ENCODE data around the gene DCST2.

Gene DCST2

DNA sequence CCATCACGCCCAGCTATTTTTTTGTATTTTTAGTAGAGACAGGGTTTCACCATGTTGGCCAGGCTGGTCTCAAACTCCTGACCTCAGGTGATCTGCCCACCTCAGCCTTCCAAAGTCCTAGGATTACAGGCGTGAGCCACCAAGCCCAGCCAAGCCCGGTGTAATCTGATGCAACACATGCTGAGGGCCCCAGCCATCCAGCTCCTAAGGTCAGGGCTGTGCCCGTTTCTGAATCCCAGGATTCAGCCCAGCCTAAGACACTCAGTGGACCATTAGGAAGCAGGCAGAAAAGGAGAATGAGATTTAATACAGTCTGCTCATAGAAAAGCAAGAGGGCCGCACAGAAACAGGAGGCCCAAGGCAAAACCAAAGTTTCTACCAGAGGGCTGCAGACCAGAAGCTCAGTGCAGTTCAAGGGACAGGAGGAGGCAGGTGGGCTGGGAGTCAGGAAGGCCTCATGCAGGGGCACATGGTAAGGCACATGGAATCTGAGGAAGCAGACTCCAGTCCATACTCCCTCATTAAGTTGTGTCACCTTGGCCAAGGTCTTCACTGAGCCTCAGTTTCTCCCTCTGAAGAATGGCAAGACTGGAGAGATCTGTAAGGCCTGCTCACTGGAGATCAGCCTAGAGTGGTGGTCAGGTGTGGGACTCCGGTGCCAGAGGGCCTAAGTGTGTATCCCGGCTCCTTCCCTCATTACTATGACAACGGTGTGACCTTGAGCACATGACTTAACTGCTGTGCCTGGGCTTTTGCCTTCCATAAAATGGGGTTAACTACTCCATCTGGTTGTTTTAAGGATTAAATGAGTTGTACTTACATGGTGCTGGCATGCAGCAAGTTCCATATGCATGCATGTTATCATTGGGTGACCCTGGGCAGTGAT is 15.1 kb upstream of the DCST2 start:
- no peak for DNase-seq

DNA sequence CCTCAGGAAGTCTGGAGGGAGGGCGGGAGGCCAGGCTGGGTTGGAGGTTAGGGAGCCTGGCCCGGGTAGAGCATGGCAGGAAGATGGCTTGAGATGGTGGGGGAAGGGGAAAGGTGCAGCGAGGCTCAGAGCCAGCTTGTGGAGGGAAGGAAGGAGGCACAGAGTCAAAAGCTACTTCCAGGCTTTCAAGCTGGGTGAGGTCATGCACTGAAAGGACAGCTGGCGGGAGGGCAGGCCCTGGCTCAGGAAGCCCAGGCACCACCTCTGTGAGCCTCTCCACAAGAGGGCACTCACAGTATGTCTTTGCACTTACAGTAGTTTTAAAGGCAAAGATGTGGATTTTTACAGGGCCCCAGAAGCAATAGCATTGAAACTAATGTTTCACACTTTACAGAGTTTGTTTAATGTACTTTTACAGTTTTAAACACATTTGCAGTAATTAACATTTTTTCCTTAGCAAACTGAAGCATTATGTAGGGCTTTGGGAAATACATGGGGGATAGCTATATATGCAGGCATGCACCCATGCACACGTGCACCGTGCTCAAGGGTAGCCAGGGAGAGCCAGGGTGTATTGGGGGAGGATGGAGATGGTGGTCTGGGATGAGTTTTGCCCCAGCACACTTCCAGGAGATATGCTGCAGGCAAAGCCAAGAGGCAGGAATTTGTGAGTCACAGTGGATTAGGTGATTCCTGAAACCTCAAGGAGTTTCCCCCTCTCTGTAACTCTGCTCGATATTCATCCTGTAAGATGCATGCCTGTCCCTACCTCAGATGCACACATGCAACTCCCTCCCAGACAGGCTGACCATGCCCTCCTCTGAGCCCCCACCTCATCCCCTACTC is 11.5 kb upstream of the DCST2 start:
- DNase-seq, result peak; percentile 23

GRCh38 chr1:155044365-155044764 is 10.8 kb upstream of the DCST2 start:
- no peak for DNase-seq

DNA sequence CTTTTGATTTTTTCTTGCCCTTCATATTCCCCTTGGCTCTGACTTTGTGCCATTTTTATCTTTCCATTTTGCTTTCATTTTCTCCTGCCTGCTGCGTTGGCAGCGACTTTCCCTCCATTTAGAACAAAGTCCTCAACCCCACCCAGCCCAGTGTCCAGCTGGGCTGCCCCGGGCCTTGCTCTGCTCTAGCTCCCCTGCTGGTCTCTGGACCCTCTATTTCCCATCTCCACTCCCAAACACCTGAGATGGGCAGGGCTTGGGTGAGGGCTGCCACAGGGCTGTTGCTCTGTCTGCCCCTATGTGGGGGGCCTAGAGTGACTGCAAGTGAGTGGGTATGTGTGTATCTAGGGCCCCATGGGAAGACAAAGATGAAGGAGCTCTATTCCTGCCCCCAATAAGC is 10.2 kb upstream of the DCST2 start:
- DNase-seq, result no peak

- DNase-seq, result no peak
Observed at GRCh38 chr1:155043301-155043702, 9.7 kb upstream of the DCST2 start.

DNA sequence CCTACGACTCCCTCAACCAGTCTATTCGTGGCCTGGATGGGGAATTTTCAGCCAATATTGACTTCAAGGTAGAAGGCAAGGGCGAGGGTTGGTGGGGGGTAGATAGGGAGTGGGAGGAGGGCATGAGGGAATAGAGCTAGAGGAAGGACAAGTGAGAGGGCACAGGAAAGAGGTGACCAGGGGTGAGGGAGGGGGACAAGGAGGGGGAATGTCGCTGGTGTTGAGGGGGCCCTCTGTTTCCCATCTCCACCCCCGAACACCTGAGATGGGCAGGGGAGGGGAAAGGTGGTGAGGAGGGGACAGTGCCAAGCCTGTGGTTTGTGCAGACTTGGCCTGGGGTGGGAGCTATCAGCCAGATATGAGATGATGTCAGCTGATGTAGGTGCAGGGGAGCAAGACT is 9.2 kb upstream of the DCST2 start:
- no peak for DNase-seq

- no peak for DNase-seq
Observed at GRCh38 chr1:155040358-155041093, 6.9 kb upstream of the DCST2 start.

- DNase-seq, result no peak
Observed at GRCh38 chr1:155039308-155039669, 5.7 kb upstream of the DCST2 start.

- no peak for DNase-seq
Observed at GRCh38 chr1:155038602-155039307, 5.2 kb upstream of the DCST2 start.

- DNase-seq, result no peak
Observed at GRCh38 chr1:155037851-155038441, 4.4 kb upstream of the DCST2 start.

DNA sequence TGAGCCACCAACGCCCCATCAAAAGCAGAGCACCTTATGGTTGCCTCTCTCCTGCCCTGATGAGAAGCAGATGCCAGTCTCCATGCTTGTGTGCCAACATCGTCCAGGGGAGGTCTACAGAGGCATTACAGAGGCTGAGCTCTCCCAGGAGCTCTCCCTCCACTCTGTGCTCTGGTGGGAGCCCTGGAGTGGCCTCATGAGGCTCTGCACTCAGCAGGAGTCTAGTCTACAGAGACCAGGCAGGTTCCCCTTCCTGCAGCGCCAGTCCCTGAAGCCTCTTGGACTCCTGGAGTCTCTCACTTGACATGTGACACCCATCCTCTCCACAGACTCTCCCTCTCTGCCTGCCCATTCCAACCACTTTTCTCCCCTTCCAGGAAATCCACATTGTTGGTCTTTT is 3.5 kb upstream of the DCST2 start:
- DNase-seq, result no peak

- DNase-seq, result no peak
Observed at GRCh38 chr1:155035936-155036335, 2.4 kb upstream of the DCST2 start.

GRCh38 chr1:155034318-155035208 is 982 bp upstream of the DCST2 start:
- DNase-seq, result no peak

- no peak for DNase-seq
Observed at GRCh38 chr1:155032886-155033285, 695 bp downstream of the DCST2 start.

GRCh38 chr1:155030899-155031298 is 2.7 kb downstream of the DCST2 start:
- no peak for DNase-seq

DNA sequence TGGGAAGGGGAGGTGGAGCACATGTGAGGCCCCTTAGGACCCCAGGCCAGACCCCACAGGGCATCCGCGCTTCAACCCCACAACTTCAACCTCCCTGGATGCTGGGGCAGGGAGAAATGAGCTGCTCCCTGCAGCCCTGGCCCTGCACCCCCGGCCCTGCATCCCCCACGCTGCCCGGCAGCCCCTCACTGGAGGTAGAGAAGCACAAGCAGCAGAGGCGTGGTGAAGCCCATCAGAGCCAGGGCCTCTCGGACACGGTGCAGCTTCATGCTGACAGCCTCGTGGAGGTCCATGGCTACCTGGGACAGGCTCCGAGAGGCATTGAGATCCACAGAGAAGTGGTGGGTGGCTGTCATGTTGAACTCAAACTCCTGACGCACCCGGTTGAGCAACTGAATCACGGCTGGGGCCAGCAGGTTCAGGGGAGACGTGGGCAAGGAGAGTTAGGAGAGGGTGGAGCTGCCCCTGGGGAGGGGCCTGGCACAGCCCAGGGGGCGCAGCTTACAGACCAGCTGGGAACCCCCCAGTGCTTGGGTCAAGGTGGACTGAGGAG is 3.3 kb downstream of the DCST2 start:
- DNase-seq, result no peak

GRCh38 chr1:155029513-155030242 is 3.9 kb downstream of the DCST2 start:
- DNase-seq, result no peak

DNA sequence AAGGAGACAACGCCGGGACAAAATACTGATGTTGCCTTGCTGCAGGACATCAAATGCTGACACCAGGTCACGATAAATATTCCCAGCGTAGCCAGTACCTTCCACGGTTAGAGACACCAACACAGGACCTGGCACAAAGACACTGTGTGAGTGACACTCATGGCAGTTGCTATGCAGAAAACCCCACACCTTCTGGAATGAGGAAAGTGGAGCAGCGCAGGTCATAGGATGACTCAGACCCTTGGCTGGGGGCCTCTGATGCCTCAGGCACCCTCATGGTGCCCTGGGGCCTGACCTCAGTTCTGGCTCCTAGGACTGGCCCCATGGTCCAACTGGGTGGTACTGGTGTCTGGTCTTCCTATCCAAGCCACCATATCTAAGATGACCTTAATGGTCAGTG is 7.0 kb downstream of the DCST2 start:
- DNase-seq, result no peak

GRCh38 chr1:155026154-155026553 is 7.4 kb downstream of the DCST2 start:
- DNase-seq, result no peak

GRCh38 chr1:155024315-155024714 is 9.3 kb downstream of the DCST2 start:
- no peak for DNase-seq
